ENCODE measurements around the gene CHRNA3.

DNA sequence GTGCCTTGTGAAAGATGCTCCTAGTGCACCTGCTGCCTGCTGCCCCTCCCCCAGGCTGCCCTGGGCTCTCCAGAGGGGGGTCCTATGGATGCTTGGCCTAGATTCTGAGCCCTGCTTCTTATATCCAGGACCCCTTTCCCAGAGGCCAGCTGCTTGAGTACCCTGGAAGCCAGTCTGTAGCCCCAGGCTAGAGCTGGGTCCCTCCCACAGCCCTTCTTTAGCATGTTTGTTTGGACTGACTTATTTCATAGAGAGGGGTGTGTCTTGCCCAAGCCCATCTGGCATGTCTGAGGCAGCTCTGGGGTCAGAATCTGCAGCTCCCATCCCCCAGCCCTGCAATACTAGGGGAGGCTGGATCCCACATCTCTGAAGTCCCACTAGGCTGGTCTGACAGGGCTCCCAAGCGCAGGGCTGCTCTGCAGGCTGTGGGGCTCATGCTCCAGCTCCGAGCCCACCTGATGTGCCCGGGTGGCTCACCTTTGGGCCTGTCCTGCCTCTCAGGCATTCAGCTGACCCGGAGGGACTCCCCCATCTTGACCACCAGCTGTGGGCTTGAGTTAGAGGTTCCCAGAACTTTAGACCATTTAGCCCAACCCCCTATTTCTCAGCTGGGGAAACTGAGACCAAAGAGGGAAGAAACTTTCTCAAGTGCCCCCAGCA is 17.1 kb upstream of the CHRNA3 start:
- TF ChIP-seq, protein P1, sequence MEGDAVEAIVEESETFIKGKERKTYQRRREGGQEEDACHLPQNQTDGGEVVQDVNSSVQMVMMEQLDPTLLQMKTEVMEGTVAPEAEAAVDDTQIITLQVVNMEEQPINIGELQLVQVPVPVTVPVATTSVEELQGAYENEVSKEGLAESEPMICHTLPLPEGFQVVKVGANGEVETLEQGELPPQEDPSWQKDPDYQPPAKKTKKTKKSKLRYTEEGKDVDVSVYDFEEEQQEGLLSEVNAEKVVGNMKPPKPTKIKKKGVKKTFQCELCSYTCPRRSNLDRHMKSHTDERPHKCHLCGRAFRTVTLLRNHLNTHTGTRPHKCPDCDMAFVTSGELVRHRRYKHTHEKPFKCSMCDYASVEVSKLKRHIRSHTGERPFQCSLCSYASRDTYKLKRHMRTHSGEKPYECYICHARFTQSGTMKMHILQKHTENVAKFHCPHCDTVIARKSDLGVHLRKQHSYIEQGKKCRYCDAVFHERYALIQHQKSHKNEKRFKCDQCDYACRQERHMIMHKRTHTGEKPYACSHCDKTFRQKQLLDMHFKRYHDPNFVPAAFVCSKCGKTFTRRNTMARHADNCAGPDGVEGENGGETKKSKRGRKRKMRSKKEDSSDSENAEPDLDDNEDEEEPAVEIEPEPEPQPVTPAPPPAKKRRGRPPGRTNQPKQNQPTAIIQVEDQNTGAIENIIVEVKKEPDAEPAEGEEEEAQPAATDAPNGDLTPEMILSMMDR (IDR thresholded peaks at IDR 0.05) = no peak
- no peak for TF ChIP-seq ZFX (IDR thresholded peaks at IDR 0.05; ENCODE audit: borderline replicate concordance)
